Left kidney (tissue), 2 donors: ENCODE measurements around the gene WDR48. TPM values are rescaled to one million over a fixed set of nuclear protein-coding genes. Genes with fewer than 3 reads are reported as not detected.

Experiments used
- DNase-seq: peaks from one replicate; pipeline ENCODE4 v3.0.0-alpha.2; 2013
- polyA plus RNA-seq: library from polyadenylated mRNA; unstranded; fragments of 120-200 nt; gene quantifications from one replicate; pipeline ENCODE4 v1.2.1, GENCODE V29; 2013; ENCODE audit not compliant: insufficient read length

The WDR48 gene
- polyA plus RNA-seq, 1 donor: 117 TPM

DNA sequence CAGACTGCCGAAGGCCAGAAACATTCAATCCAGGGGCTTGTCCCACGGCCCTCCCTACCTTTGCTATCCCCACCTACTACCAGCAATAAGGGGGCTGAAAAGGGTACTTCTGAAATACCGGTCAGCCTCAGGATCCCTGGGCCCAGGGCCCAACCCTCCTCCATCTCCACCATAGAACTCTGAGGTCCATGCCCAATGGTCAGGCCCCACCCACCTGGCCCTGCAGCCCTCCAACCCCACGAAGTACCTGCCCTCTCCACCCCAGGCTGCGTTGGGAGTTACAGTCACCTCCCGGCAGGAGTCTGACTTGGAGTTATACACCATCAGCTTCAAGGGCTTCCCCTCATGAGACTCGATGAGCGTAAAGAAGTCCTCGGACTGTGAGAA is 48.7 kb downstream of the WDR48 start:
- no peak for DNase-seq

DNA sequence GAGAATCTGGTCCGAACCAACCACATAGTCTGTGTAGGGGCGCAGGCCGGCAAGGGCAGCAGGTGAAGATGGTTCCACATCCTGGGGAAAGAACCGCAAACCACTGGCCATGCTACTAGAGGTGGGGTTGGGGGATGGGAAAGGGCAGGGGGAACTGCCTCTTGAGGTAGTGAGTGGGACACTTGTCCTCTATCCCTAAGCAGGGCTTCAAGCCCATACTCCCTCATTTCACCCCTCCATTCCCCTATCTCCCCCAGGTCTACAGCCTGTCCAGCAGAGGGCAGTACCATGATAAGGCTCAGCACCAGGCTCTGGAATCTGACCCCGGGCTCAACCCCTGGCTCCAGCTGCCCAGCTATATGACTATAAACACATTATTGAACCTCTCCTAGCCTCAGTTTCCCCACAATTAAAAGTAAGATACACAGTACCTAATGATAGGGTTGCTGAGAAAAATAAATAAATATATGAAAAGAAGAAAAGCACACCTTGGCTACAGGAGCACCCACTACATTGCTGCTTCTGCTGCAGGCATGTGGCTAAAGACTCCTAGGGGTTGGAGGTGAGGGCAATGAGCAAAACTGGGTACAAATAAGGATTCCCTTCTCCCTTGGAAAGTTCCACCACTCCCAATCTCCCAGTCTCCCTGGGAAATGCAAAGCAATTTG is 49.3 kb downstream of the WDR48 start:
- DNase-seq: no peak

DNA sequence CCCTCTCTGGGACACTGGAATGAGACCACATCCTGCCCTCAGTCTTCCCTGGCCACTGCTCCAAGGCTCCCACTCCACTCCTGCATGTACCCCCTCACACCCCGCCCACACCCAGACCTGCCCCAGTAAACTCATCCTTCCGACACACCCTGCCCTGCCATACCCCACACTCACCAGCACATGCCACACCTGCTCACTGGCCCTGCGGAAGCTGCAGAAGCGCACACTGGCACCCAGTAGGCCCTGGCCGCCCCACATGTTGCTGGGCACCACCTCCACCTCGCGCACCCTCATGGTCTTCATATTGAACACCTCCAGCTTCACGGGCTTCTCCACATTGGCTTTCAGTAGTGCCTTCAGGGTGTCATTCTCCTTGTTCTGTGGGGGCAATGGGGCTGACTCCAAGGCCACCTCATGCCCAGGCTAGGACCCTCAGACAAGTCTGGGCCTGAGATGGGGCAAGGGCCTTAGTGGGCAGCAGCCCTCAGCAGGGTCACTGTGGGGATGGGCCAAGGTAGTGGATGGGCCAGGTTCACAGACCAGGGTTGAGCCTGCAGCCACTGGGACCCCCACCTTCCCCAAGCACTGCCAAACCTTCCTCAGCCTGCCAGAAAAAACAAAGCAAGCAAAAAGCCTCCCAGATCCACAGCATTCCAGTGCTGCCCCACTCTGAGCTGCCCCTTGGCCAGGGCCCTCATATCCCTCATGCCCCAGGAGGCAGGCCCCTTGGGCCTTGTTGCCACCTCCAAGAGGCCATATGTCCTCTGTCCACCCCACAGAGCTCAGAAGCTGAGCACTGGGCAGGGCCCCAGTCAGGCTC is 50.9 kb downstream of the WDR48 start:
- no peak for DNase-seq

DNA sequence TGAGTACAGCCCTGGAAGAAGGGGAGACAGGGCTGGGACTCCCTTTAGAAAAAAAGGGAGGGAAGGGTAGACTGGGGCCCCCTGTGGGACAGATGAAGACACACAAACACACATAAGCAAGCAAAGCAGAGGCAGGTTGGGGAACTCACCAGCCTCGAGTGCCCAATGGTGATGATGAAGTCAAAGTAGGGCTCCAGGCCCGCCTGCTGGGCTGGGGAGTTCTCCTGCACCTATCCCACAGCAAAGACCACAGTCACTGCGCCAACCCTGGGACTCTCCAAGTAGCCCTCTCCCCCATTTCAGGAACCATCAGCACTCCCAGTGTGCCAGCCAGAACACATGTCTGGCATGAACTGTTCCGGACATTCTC is 51.5 kb downstream of the WDR48 start:
- no peak for DNase-seq

DNA sequence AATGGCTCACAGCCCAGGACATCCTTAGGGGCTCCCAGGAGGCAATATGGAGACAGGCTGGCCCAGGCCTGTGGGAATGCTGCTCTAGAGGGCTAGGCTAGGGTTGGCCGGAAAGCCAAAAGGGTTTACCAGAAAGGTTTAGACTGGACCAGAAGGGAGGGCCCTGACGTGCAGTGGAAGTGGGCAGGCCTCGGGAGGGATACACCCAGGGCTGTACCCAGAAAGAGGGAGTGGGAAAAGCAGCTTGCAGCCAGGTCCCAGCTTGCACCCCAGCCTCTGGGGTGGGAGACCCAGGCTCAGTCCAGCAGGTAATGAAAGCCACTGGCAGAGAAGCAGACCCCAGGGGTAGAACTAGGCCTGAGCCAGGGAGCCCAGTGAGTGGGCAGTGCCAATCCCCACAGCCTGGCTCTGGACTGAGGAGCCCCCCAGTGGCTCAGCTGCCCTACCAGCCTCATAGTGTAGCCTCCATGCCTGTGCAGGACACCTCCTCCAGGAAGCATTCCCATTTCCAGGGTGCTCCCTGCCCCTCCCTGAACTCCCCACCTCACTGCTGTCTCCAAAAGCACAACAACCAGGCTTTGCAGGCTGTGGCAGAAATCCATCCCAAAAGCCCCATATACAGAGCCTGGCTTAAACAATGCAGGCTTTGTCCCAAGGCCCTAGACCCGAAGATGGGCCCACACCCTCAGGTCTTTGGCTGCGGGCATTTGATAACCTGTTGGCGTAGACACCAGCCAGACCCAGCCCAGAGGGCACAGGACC is 52.2 kb downstream of the WDR48 start:
- no peak for DNase-seq

DNA sequence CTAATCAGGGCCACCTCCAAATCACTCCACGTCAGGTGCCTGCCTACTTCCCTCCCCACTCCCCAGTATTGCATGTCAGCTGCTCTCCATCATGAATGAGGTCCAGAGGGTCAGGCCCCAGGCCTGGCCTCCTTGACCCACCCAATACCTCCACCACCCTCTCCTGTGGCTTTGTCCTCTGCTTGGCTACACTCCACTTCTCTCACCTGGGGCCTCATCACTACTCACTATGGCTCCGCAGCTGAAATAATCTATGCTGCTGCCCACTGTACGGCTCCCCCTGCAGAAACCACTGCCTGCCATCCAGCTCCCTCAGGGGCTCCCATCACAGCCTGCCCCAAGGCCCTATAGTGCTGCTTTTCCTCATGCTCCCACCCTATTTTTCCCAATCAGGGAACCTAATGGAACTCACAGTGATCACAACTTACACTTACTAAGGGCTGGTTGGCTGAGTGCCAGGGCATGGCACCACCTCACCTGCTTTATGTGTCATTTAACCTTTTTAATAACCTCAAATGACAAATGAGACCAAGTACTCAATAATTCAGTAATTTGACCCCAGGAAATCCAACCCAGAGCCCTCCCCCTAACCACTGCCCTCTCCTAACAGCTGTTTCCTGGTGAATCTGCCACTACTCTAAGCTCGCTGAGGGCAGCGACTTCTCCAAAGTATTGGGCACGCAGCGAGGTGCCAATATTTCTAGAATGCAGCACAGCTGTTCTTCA is 53.3 kb downstream of the WDR48 start:
- no peak for DNase-seq

DNA sequence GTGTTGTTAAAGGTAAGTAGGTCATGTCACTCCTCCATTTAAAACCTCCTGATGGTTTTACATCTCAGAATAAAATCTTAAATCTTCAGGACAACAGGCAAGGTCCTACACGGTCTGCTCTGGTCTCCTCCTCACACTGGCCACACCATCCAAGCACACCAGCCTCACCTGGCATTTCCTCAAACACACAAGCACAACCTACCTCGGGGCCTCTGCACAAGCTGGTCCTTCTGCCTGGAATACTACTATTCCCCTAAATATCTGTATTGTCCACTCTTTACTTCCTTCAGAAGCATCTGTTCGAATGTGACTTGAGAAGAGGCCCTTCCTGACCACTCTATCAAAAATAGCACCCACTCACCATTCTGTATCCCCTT is 53.9 kb downstream of the WDR48 start:
- no peak for DNase-seq

DNA sequence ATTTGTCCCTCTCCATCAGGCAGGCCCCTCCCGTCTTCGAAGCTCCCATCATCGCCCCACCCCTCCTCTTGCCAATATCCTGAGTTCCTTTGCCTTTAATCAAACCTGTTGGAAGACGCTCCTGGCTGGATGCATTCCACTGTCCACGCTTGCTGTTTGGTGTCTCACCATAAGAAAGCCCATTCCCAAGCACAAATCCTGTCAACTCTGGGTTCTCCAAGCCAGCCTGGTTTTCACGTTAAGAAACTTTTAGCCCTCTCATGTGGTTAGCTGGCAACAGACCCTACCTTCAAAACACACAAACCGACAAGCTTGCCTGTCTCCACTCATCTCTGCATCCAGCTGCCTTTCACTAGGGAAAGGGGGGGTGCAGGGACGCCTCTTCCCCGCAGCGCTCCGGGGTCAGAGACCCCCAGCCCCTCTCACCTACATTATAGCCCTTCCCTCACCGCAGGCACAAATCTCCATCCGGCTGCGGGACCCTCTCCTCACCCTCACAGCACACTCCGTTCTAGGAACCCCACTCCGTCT is 54.5 kb downstream of the WDR48 start:
- DNase-seq: peak; percentile 18

DNA sequence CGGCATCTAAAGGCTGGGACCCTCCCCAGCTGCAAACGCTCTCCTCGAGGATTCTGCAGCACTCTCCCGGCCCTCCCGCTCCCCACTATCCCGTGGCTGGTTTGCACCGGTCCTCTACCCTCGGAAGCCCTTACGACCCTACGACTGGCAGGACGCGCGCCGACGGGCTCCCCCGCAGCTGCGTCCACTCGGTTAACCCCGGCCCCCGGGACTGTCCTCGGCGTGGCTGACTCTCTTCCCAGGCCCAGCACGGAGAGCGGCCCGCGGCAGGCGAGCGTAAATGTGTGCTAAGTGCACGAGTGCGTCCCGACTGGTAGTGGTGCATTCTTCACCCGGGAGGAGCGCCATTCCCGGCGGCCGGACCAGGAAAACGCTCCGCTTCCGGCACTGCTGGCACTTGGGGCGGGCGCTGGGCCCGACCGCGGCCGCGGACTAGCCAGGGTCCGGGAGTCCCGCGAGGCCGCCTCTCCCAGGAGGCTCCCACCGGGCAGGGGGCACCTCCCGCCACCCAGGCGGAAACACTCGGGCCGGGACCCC is 55.1 kb downstream of the WDR48 start:
- DNase-seq: peak; percentile 36

DNA sequence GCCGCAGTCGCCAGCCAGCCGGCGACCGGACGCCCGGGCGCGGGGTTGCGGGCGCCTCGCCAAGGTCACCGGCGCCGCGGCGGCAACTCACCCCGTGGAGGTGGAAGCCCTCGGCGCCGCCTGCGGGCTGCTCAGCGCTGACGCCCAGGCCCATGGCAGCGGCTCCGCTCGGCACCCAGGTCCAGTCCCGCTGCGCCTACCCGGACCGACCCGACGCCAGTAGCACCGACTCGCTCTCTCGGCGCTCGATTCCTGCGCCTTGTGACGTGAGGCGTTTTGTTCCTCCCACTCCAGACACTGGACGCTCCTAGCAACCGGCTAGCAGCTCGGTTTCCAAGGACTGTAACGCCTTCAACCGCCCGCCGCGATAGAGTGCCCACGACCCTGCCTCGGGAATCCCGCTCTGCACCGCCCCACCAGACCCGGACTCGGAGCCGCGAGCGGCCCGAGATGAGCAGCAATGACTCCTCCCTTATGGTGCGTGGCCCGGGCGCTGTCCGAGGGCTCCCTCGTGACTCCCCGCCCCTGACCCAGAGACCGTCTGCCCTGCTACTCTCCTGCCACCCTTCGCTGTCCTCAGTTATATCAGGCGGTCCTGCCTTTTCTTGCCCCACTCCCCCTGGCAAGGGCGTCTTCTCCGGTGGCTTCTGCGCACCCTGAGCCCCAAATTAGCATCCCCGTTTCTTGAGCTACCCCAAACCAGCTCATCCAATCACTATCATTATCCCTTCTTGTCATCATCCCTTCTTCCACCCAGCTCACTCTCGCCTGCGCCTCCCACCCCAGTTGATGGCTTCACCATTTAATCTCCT is 55.8 kb downstream of the WDR48 start, which contains the start of the genes GORASP1 and TTC21A:
GORASP1 (minus strand) TSS at position 240 of the 812 bp plus-strand sequence; CDS start at position 154, 86 bp downstream.
TTC21A (plus strand) TSS at position 293 of the 812 bp plus-strand sequence; CDS start at position 451, 158 bp downstream.
- DNase-seq: peak; percentile 92

DNA sequence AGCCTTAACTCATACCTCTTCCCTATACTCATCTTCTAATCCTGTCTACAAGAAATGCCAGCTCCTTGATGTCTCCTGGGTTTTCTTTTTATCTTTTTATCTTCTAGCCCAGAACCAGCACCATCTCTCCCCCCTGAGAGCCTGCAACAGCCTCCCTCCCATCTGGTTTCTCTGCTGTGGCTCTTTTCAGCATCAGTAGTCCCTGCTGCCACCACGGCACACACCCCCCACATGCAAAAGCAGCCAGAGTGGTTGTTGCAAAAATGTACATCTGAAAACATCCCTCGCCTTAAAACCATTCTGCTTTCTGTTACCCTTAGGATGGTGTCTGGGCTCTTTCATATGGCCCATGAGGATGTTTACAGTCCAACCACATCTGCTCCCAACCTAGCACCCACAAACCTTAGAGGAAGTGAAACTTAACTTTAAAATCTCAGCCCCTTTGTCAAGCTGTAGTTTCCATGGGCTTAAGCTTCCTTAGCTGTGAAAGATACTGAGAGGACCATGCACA is 56.4 kb downstream of the WDR48 start:
- DNase-seq: no peak

DNA sequence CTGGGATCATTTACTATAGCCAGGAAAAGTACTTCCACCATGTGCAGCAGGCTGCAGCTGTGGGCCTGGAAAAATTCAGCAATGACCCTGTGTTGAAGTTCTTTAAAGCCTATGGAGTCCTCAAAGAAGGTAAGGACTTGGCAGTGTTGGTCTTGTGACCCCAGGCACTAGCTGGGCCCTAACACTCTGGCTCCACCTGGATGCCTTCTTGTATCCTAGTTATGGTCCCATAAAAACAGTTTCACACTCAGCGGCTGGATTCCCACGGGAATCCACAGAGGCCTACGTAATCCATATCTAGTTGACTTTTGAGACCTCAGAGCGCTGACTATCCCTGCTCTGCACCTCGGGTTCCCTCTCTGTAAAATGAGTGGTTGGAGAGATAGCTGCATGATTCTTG is 57.3 kb downstream of the WDR48 start:
- DNase-seq: no peak

DNA sequence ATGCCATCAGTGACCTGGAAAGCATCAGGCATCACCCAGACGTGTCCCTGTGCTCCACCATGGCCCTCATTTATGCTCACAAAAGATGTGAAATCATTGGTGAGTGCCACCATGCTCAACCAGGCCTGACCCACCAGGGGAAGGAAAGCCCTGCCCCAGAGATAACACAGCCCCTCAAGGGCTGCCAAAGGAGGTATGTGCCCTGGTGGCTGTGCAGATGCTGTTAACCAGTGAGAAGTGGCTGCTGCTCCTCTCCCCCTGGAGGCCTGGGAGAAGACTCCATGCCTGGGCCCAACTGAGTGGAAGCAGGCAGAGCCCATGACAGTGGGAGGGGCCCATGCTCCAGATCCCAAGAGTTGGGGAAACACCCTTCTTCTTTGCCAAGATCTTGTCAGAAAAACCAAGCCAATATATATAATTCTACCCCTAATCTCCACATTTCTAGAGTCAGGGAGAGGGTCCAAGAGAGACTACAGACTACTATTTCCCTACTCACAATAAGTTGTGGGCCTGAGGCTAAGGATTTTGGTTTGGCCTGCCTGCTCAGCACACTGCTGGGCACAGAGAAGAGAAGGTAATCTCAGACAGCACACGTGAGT is 58.3 kb downstream of the WDR48 start:
- DNase-seq: no peak

DNA sequence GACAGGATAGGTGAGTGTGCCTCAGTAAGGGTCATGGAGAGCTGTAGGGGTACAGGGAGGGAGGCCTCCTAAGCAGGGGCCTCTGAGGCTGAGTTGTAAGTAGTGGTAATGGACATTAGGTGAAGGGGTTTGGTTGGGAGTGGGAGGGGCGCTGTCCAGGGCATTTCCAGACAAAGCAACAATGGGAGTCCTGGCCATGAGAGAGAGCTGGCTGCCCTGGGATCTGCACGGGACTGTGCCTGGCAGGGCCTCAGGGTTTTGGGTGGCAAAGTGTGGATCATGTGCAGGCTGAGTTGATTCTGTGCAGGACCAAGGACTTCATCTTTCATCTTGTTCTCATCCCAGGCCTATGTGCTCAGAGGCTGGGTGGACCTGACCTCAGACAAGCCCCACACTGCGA is 60.3 kb downstream of the WDR48 start:
- DNase-seq: no peak

DNA sequence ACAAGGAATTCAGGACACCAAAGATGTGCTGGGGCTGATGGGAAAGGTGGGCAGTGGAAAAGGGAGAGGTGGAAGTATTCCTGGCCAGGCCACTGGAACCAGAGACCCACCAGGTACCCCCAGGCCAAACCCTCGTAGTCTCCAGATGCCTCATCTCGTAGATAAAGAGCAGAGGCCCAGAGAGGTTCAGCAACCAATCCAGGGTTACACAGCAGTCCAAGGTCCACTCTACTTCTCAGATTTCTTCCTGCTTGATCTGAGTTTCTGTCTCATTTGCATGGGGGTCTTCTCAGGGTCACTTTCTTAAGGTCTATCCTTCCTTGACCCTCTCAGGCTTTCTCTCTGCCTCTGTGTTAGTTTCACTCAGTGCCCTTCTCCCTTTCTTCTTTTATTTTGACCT is 60.7 kb downstream of the WDR48 start:
- no peak for DNase-seq

DNA sequence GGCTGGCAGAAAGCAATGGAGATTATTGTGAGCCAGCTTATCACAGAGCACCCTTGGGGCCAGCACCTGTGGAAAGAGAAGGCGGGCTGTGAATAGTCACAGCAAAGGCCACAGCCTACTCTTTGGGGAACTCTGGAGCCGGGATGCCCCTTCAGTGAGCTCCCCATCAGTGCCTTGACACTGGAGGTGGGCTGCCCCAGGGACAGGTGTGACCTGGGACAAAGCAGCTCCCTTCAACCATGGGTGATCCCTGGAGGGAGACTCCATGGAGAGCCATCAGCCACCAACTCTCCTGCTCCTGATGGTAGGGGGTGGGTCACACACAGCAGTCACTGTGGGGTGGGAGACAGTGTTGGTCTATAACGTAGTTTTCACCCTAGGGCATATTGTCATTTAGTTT is 61.5 kb downstream of the WDR48 start:
- DNase-seq: no peak

DNA sequence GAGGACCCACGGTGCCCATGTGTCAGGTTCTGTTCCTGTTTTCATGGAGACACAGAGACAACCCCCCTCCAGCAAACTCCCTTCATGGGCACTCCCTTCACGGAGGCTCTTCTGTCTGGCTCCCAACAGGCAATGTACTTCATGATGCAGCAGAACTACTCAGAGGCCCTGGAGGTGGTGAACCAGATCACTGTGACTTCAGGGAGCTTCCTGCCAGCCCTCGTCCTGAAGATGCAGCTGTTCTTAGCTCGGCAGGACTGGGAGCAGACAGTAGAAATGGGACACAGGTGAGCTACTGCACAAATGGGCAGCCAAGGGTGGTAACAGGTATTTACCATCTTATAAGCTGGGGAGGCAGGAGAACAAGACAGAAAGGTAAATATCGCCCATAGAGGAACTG is 62.6 kb downstream of the WDR48 start:
- DNase-seq: no peak

DNA sequence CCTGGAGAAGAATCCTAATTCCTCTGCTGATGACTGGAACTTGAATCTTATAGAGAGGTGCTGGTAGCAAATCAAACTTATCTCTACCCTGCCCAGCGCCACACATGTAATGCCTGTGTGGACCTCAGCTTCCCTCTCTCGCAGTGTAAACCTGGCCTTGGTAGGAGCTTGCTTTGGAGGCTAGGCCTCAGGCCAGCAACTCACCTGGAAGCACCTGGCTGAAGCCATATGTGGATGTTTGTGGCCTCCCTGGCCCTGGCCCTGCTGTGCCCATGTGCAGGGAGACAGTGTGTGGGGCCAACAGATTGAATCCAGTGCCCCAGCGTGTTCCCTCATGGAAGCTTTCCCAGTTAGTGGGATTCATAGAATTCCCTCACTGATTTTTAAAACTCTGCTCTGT is 64.1 kb downstream of the WDR48 start:
- DNase-seq: no peak

DNA sequence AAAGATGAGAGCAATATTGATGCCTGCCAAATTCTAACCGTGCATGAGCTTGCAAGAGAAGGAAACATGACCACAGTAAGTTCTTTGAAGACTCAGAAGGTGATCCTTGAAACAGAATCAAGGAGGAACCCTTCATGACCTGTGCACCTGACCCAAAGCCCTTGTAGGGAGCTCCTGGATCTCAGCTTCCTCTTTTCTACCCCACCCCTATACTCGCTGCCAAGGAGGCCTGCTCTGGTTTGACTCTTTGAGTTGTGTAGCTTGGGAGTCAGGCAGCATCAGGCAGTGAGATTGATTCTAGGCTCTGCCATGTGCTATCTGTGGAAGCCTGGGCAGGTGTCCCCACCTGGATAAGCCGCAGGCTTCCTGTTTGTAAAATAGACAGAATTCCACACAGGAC is 66.3 kb downstream of the WDR48 start:
- DNase-seq: no peak
